Natural killer cell (primary cell): ENCODE measurements around the gene SCN10A. TPM values are rescaled to one million over a fixed set of nuclear protein-coding genes. Genes with fewer than 3 reads are reported as not detected.

Experiments used
- ATAC-seq, 3 donors: fragments of 150-1000 bp in 2 of 3; fragments of 200-7000 bp in 1 of 3; cut with Tn5 transposase; 1 replicate in 1 of 3; 2 replicates in 2 of 3; pipeline ENCODE4 v1.10.0; 2021; ENCODE audit warnings: mild to moderate bottlenecking in 2 of 3, moderate library complexity in 2 of 3
- DNase-seq, 2 donors: peaks; one replicate each; pipeline versions ENCODE4 v3.0.0 to v3.0.0-alpha.2; 2013 to 2021; ENCODE audit warnings: mixed read lengths in 1 of 2
- H3K27ac ChIP-seq: one replicate; pipeline ENCODE4 v1.5.1; 2013; ENCODE audit warnings: mild to moderate bottlenecking, low read length
- H3K27me3 ChIP-seq: one replicate; pipeline ENCODE4 v1.6.1; 2013; ENCODE audit warnings: low read length; ENCODE audit not compliant: control insufficient read depth, insufficient read depth
- H3K36me3 ChIP-seq: one replicate; pipeline ENCODE4 v1.6.1; 2013; ENCODE audit warnings: low read length; ENCODE audit not compliant: control insufficient read depth, insufficient read depth
- H3K4me1 ChIP-seq: one replicate; pipeline ENCODE4 v1.6.1; 2013; ENCODE audit warnings: low read length; ENCODE audit not compliant: control insufficient read depth, insufficient read depth
- H3K4me3 ChIP-seq: one replicate; pipeline ENCODE4 v1.5.1; 2013; ENCODE audit warnings: low read length
- H3K9me3 ChIP-seq: one replicate; pipeline ENCODE4 v1.6.1; 2013; ENCODE audit warnings: low read length; ENCODE audit not compliant: control insufficient read depth, insufficient read depth
- H3K27ac Mint-ChIP-seq, 2 donors: one replicate each; pipeline ENCODE4 v1.8.0; 2022; ENCODE audit warnings: mild to moderate bottlenecking in 2 of 2, mixed read lengths in 2 of 2, moderate library complexity in 1 of 2
- H3K27me3 Mint-ChIP-seq, 2 donors: one replicate each; pipeline ENCODE4 v1.8.0; 2022; ENCODE audit warnings: low read depth in 2 of 2, mixed read lengths in 2 of 2
- H3K36me3 Mint-ChIP-seq: one replicate; pipeline ENCODE4 v1.8.0; 2022; ENCODE audit warnings: mixed read lengths
- H3K4me1 Mint-ChIP-seq, 2 donors: one replicate each; pipeline ENCODE4 v1.8.0; 2022; ENCODE audit warnings: mixed read lengths in 2 of 2
- H3K4me3 Mint-ChIP-seq: one replicate; pipeline ENCODE4 v1.8.0; 2022; ENCODE audit warnings: mild to moderate bottlenecking, moderate library complexity, mixed read lengths
- H3K9me3 Mint-ChIP-seq, 2 donors: one replicate each; pipeline ENCODE4 v1.8.0; 2022; ENCODE audit warnings: mixed read lengths in 2 of 2
- WGBS: methylation state at CpG from one replicate; pipeline ENCODE4 v1.1.7; 2013; ENCODE audit warnings: missing lambda C conversion rate; ENCODE audit not compliant: insufficient coverage; 5-methylcytosine and 5-hydroxymethylcytosine counted together
- intact Hi-C: fragments of 100-400 bp; cut with micrococcal nuclease; formaldehyde crosslinking; loops from one replicate; pipeline ENCODE4 v1.14.2; 2022
- total RNA-seq, 4 donors: library from RNA; stranded (reverse); fragments of 120-200 nt in 1 of 4; gene quantifications; one replicate each; pipeline versions ENCODE4 v1.2.3 to v1.2.4, GENCODE V29; 2013 to 2022
- TF ChIP-seq, protein P1 (sequence below): fragments of 200-600 bp; IDR thresholded peaks from one replicate; pipeline ENCODE4 v1.8.0; 2022; ENCODE audit warnings: antibody characterized with exemption

SCN10A gene
- total RNA-seq, 3 donors from 2014 or later (not counting 1 experiment from before 2014, with no cell fraction given): not detected

DNA sequence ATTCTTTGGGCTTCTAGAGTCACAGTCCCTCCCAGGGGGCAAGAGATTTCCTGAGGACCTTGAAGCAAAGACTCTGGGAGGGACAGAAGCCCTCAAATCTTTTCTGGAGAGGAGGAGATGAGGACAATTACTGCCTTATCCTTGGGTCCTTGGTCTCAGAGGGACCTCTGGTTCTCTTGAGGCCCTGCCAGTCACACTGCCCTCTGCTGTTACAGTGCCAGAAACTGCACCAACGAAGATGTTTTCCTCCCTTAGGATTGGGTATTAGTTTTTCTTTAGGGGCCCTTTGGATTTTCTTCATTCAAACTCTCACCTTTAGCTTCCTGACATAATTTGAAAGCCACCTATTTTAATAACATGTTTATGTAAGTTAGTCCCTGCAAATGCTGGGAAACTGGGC is 108.3 kb downstream of the SCN10A start:
- Mint-ChIP-seq H3K9me3 (no peaks in the 10 kb centered on the region), H3K4me1 (no peaks in the 10 kb centered on the region), H3K27me3 (peaks cover 0 to 2% of the 10 kb centered on the region in 2 donors), H3K36me3 (no peaks in the 10 kb centered on the region), H3K27ac (no peak overlapping the region), H3K4me3 (no peak overlapping the region)
- no peaks in the 10 kb centered on the region for H3K4me1 ChIP-seq
- H3K9me3 ChIP-seq: no peaks in the 10 kb centered on the region
- no peak overlapping the region for H3K27ac ChIP-seq
- DNase-seq (no peak), ATAC-seq (no peak)
- 29% methylated on average over 1 of the region's 1 CpG for WGBS
- H3K36me3 ChIP-seq: no peaks in the 10 kb centered on the region
- H3K4me3 ChIP-seq: no peak overlapping the region
- H3K27me3 ChIP-seq: no peaks in the 10 kb centered on the region
- intact Hi-C loops: no loop called here
- TF ChIP-seq, protein P1, sequence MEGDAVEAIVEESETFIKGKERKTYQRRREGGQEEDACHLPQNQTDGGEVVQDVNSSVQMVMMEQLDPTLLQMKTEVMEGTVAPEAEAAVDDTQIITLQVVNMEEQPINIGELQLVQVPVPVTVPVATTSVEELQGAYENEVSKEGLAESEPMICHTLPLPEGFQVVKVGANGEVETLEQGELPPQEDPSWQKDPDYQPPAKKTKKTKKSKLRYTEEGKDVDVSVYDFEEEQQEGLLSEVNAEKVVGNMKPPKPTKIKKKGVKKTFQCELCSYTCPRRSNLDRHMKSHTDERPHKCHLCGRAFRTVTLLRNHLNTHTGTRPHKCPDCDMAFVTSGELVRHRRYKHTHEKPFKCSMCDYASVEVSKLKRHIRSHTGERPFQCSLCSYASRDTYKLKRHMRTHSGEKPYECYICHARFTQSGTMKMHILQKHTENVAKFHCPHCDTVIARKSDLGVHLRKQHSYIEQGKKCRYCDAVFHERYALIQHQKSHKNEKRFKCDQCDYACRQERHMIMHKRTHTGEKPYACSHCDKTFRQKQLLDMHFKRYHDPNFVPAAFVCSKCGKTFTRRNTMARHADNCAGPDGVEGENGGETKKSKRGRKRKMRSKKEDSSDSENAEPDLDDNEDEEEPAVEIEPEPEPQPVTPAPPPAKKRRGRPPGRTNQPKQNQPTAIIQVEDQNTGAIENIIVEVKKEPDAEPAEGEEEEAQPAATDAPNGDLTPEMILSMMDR: no peak

DNA sequence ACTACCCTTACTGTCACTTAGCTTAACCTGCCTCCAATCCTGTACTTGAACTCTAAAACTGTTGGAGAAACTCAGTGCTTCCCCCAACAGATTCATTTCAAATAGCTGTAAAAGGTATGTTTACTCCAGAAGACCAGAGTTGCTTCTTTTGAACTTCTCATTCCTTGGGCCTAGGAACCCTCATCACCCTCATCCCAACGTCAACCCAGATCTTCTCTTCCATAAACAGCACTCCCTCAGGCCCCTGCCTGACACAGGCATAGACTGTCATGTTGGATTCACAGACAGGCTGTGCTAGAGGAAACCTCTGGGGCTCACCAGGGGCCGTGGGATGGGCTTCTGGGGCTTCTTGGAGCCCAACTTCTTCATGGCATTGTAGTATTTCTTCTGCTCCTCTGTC is 109.1 kb downstream of the SCN10A start:
- Histone ChIP-seq H3K27me3 (no peaks in the 10 kb centered on the region), H3K4me3 (no peak overlapping the region), H3K27ac (no peak overlapping the region), H3K9me3 (no peaks in the 10 kb centered on the region), H3K36me3 (no peaks in the 10 kb centered on the region), H3K4me1 (no peaks in the 10 kb centered on the region)
- peaks cover 0 to 2% of the 10 kb centered on the region in 2 donors for H3K27me3 Mint-ChIP-seq
- 58% methylated on average over 2 of the region's 2 CpGs for WGBS
- H3K4me3 Mint-ChIP-seq: no peak overlapping the region
- no peak for ATAC-seq
- no peak for DNase-seq
- no peaks in the 10 kb centered on the region for H3K9me3 Mint-ChIP-seq
- TF ChIP-seq, protein P1: no peak
- no peaks in the 10 kb centered on the region for H3K36me3 Mint-ChIP-seq
- no peak overlapping the region for H3K27ac Mint-ChIP-seq
- intact Hi-C loops: no loop called here
- no peaks in the 10 kb centered on the region for H3K4me1 Mint-ChIP-seq

DNA sequence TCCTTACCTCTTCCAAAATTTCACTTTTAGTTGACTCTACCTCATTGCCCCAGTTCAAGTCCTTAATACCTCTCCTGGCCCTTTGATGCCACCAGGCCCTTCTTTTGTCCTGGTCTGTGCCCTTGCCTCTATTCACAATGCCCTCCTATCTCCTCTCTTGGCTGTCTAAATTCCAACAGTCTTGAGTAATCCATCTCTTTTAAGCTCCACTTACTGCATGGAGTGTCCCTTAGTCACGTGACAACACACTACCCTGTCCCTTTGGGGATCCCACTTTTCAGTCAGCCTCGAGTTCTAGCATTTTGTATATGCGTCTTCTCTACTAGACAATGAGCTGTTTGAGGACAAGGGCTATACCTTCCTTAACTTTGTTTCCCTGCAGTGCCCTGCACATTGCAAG is 113.8 kb downstream of the SCN10A start:
- Mint-ChIP-seq H3K4me1 (no peaks in the 10 kb centered on the region), H3K27ac (no peak overlapping the region), H3K36me3 (no peaks in the 10 kb centered on the region), H3K9me3 (no peaks in the 10 kb centered on the region), H3K4me3 (no peak overlapping the region), H3K27me3 (peaks cover 3 to 8% of the 10 kb centered on the region in 2 donors)
- DNase-seq: no peak
- Histone ChIP-seq H3K4me1 (no peaks in the 10 kb centered on the region), H3K9me3 (no peaks in the 10 kb centered on the region), H3K36me3 (no peaks in the 10 kb centered on the region), H3K27me3 (no peaks in the 10 kb centered on the region), H3K27ac (no peak overlapping the region), H3K4me3 (no peak overlapping the region)
- intact Hi-C loops: no loop called here
- 82% methylated on average over 3 of the region's 3 CpGs for WGBS
- ATAC-seq: no peak
- TF ChIP-seq, protein P1: no peak

DNA sequence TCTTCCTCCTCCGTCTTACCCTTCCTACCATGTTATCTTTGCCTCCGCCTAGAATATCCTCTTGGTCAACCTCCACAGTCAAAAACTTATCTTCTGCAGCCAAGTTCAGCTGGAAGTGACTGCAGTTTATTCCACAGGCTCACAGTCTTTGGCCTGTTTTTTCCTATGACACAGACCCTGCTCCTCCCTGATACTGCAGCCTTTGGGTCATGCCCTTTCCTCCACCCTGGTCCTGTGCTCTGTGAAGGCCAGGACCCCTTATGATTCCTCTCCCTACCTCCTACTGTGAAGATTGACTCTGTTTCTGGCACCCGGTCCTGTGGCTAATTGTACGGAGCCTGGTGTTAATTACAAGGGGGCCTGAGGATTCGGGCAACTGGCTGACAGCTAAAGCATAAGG is 117.3 kb downstream of the SCN10A start:
- intact Hi-C loops: no loop called here
- 96% methylated on average over 5 of the region's 5 CpGs for WGBS
- ATAC-seq (no peak), DNase-seq (no peak)
- Mint-ChIP-seq H3K4me1 (no peaks in the 10 kb centered on the region), H3K4me3 (no peak overlapping the region), H3K27ac (no peak overlapping the region), H3K27me3 (peaks cover 10 to 17% of the 10 kb centered on the region in 2 donors), H3K36me3 (no peaks in the 10 kb centered on the region), H3K9me3 (no peaks in the 10 kb centered on the region)
- no peaks in the 10 kb centered on the region for H3K36me3 ChIP-seq
- TF ChIP-seq, protein P1: no peak
- no peaks in the 10 kb centered on the region for H3K27me3 ChIP-seq
- H3K9me3 ChIP-seq: no peaks in the 10 kb centered on the region
- H3K27ac ChIP-seq: no peak overlapping the region
- no peaks in the 10 kb centered on the region for H3K4me1 ChIP-seq
- H3K4me3 ChIP-seq: no peak overlapping the region
